ENCODE data around the gene SERPINA5. TPM values are rescaled to one million over a fixed set of nuclear protein-coding genes. Genes with fewer than 3 reads are reported as not detected.

Gene SERPINA5
- total and polyA plus RNA-seq, 2 of the 13 experiments (the other 11 are each of a cell fraction or from before 2014, with no cell fraction given) = 449 to 498 TPM

DNA sequence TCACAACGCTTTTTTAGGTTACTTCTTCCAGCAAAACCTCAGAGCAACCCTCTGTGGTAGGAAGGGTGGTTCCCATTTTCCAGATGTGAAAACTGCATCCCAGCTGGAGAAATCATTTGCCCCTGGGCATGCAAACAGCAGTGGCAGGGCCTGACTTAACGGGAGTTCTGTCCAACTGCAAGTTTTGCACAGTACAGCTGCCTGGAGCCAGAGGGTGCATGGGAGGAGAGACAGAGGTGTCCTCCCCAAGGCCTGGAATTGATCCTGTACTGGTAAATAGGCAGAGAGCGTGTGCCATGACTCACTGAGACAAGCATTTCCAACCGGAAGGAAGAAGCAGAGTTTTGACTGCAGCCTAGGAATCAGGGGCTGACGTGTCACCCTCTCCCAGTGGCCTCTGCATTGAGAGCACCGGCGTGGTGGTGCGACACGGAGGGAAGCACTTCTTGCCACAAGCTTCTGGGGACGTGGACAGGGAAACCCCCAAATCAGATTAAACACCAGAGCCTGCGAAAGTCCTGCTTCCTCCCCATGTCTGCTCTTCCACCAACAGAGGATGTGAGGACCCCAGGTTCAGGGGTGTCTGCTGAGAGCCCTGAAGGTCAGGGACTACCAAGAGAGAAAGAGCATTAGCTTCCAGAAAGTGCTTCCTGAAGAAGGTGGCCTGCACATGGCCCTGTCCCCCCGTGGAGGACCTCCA, 39.0 kb upstream of the SERPINA5 start (continued):
- no peak for TF ChIP-seq TOPORS (CRISPR knock-in tag; IDR thresholded peaks at IDR 0.05)
- no peak for TF ChIP-seq ZNF17 (CRISPR knock-in tag; IDR thresholded peaks at IDR 0.05)
- TF ChIP-seq DPF2 (CRISPR knock-in tag; IDR thresholded peaks at IDR 0.05; ENCODE audit: borderline replicate concordance, low read depth) = no peak
- TF ChIP-seq ISL2 (CRISPR knock-in tag; IDR thresholded peaks at IDR 0.05) = no peak
- no peak for TF ChIP-seq ZNF432 (CRISPR knock-in tag; IDR thresholded peaks at IDR 0.05; ENCODE audit: borderline replicate concordance)
- TF ChIP-seq ZFP90 (CRISPR knock-in tag; IDR thresholded peaks at IDR 0.05; ENCODE audit: borderline replicate concordance) = no peak
- TF ChIP-seq, protein P1, sequence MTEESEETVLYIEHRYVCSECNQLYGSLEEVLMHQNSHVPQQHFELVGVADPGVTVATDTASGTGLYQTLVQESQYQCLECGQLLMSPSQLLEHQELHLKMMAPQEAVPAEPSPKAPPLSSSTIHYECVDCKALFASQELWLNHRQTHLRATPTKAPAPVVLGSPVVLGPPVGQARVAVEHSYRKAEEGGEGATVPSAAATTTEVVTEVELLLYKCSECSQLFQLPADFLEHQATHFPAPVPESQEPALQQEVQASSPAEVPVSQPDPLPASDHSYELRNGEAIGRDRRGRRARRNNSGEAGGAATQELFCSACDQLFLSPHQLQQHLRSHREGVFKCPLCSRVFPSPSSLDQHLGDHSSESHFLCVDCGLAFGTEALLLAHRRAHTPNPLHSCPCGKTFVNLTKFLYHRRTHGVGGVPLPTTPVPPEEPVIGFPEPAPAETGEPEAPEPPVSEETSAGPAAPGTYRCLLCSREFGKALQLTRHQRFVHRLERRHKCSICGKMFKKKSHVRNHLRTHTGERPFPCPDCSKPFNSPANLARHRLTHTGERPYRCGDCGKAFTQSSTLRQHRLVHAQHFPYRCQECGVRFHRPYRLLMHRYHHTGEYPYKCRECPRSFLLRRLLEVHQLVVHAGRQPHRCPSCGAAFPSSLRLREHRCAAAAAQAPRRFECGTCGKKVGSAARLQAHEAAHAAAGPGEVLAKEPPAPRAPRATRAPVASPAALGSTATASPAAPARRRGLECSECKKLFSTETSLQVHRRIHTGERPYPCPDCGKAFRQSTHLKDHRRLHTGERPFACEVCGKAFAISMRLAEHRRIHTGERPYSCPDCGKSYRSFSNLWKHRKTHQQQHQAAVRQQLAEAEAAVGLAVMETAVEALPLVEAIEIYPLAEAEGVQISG (CRISPR knock-in tag; IDR thresholded peaks at IDR 0.05) = no peak
- no peak for TF ChIP-seq FIP1L1 (IDR thresholded peaks at IDR 0.05; ENCODE audit: borderline replicate concordance, insufficient read depth, low read depth, low read length)
- TF ChIP-seq, protein P2, sequence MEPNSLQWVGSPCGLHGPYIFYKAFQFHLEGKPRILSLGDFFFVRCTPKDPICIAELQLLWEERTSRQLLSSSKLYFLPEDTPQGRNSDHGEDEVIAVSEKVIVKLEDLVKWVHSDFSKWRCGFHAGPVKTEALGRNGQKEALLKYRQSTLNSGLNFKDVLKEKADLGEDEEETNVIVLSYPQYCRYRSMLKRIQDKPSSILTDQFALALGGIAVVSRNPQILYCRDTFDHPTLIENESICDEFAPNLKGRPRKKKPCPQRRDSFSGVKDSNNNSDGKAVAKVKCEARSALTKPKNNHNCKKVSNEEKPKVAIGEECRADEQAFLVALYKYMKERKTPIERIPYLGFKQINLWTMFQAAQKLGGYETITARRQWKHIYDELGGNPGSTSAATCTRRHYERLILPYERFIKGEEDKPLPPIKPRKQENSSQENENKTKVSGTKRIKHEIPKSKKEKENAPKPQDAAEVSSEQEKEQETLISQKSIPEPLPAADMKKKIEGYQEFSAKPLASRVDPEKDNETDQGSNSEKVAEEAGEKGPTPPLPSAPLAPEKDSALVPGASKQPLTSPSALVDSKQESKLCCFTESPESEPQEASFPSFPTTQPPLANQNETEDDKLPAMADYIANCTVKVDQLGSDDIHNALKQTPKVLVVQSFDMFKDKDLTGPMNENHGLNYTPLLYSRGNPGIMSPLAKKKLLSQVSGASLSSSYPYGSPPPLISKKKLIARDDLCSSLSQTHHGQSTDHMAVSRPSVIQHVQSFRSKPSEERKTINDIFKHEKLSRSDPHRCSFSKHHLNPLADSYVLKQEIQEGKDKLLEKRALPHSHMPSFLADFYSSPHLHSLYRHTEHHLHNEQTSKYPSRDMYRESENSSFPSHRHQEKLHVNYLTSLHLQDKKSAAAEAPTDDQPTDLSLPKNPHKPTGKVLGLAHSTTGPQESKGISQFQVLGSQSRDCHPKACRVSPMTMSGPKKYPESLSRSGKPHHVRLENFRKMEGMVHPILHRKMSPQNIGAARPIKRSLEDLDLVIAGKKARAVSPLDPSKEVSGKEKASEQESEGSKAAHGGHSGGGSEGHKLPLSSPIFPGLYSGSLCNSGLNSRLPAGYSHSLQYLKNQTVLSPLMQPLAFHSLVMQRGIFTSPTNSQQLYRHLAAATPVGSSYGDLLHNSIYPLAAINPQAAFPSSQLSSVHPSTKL (CRISPR knock-in tag; IDR thresholded peaks at IDR 0.05) = peak; percentile 70
- peak; percentile 27; the same call in 1 of the 2 replicates for TF ChIP-seq POLR2AphosphoS5 (IDR thresholded peaks at IDR 0.05; ENCODE audit: low read depth, low read length)
- no peak for TF ChIP-seq SIN3B (IDR thresholded peaks at IDR 0.05; ENCODE audit: low read length)
- no peak for TF ChIP-seq EP300 (IDR thresholded peaks at IDR 0.05; ENCODE audit: low read depth in 2 of 2, low read length in 2 of 2)
- peak; percentile 22; the same call in 1 of the 2 replicates for TF ChIP-seq EP300 (CRISPR knock-in tag; IDR thresholded peaks at IDR 0.05; ENCODE audit: borderline replicate concordance)
- TF ChIP-seq, protein P3, sequence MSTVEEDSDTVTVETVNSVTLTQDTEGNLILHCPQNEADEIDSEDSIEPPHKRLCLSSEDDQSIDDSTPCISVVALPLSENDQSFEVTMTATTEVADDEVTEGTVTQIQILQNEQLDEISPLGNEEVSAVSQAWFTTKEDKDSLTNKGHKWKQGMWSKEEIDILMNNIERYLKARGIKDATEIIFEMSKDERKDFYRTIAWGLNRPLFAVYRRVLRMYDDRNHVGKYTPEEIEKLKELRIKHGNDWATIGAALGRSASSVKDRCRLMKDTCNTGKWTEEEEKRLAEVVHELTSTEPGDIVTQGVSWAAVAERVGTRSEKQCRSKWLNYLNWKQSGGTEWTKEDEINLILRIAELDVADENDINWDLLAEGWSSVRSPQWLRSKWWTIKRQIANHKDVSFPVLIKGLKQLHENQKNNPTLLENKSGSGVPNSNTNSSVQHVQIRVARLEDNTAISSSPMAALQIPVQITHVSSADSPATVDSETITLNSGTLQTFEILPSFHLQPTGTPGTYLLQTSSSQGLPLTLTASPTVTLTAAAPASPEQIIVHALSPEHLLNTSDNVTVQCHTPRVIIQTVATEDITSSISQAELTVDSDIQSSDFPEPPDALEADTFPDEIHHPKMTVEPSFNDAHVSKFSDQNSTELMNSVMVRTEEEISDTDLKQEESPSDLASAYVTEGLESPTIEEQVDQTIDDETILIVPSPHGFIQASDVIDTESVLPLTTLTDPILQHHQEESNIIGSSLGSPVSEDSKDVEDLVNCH (CRISPR knock-in tag; IDR thresholded peaks at IDR 0.05) = no peak
- TF ChIP-seq ZNF253 (CRISPR knock-in tag; IDR thresholded peaks at IDR 0.05; ENCODE audit: borderline replicate concordance) = no peak
- TF ChIP-seq NKX3-1 (CRISPR knock-in tag; IDR thresholded peaks at IDR 0.05) = no peak
- TF ChIP-seq, protein P4, sequence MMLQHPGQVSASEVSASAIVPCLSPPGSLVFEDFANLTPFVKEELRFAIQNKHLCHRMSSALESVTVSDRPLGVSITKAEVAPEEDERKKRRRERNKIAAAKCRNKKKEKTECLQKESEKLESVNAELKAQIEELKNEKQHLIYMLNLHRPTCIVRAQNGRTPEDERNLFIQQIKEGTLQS (CRISPR knock-in tag; IDR thresholded peaks at IDR 0.05) = 0 out of 2 replicates have a peak, but pooled peaks have one; percentile 57
- no peak for TF ChIP-seq SATB2 (CRISPR knock-in tag; IDR thresholded peaks at IDR 0.05)
- TF ChIP-seq POLR2AphosphoS2 (IDR thresholded peaks at IDR 0.05; ENCODE audit: low read depth, low read length) = no peak
- no peak for TF ChIP-seq ZNF484 (CRISPR knock-in tag; IDR thresholded peaks at IDR 0.05; ENCODE audit: borderline replicate concordance, low read depth)
